Measurements from ENCODE around the gene LILRA6. TPM values are rescaled to one million over a fixed set of nuclear protein-coding genes. Genes with fewer than 3 reads are reported as not detected.
A peak's percentile ranks its signal among the peaks of the same experiment; 100 is the strongest.

The LILRA6 gene
- total and polyA plus RNA-seq, 2 of the 13 experiments (the other 11 are each of a cell fraction or from before 2014, with no cell fraction given) = not detected

GRCh38 chr19:54231077-54231931, 11.3 kb downstream of the LILRA6 start (continued):
- TF ChIP-seq NONO (IDR thresholded peaks at IDR 0.05) (no peak), NONO (CRISPR knock-in tag; conservative IDR thresholded peaks at IDR 0.05) (peak; percentile 60; the same call in 1 of the 2 replicates), HMG20A (CRISPR knock-in tag; IDR thresholded peaks at IDR 0.05; ENCODE audit: borderline replicate concordance) (no peak), YEATS4 (CRISPR knock-in tag; IDR thresholded peaks at IDR 0.05; ENCODE audit: borderline replicate concordance) (no peak), SNAPC2 (CRISPR knock-in tag; IDR thresholded peaks at IDR 0.05) (no peak), KDM5B (CRISPR knock-in tag; IDR thresholded peaks at IDR 0.05; ENCODE audit: borderline replicate concordance) (peak; percentile 78), KAT2B (IDR thresholded peaks at IDR 0.05; ENCODE audit: borderline replicate concordance, low read depth, low read length) (no peak), ZNF598 (CRISPR knock-in tag; IDR thresholded peaks at IDR 0.05; ENCODE audit: borderline replicate concordance) (peak; percentile 70; the same call in 1 of the 2 replicates), ZKSCAN8 (CRISPR knock-in tag; IDR thresholded peaks at IDR 0.05; ENCODE audit: borderline replicate concordance) (0 out of 2 replicates have a peak, but pooled peaks have one; percentile 23), KDM4B (CRISPR knock-in tag; IDR thresholded peaks at IDR 0.05) (peak; percentile 25; the same call in 1 of the 2 replicates), HIVEP1 (CRISPR knock-in tag; IDR thresholded peaks at IDR 0.05) (no peak), ZBTB21 (CRISPR knock-in tag; IDR thresholded peaks at IDR 0.05) (no peak), ZNF530 (CRISPR knock-in tag; IDR thresholded peaks at IDR 0.05; ENCODE audit: low read depth) (no peak), TBX2 (CRISPR knock-in tag; IDR thresholded peaks at IDR 0.05; ENCODE audit: borderline replicate concordance) (0 out of 2 replicates have a peak, but pooled peaks have one; percentile 45), GMEB1 (CRISPR knock-in tag; IDR thresholded peaks at IDR 0.05; ENCODE audit: borderline replicate concordance) (peak; percentile 46; the same call in 1 of the 2 replicates), CSRNP1 (CRISPR knock-in tag; IDR thresholded peaks at IDR 0.05) (no peak), NFAT5 (CRISPR knock-in tag; IDR thresholded peaks at IDR 0.05) (no peak), NFYC (CRISPR knock-in tag; IDR thresholded peaks at IDR 0.05) (no peak; the same call in 1 of the 2 replicates), ZNF331 (CRISPR knock-in tag; IDR thresholded peaks at IDR 0.05) (peak; percentile 77; the same call in 1 of the 2 replicates), NFKB2 (CRISPR knock-in tag; IDR thresholded peaks at IDR 0.05; ENCODE audit: borderline replicate concordance) (no peak), KMT2A (CRISPR knock-in tag; IDR thresholded peaks at IDR 0.05) (0 out of 2 replicates have a peak, but pooled peaks have one; percentile 22), ZNF282 (IDR thresholded peaks at IDR 0.05; ENCODE audit: partially characterized antibody) (no peak)

Measured in HepG2 (cell line).